LoVo (cell line): Measurements from ENCODE around the gene SKOR1.

Experiments
- DNase-seq: peaks from one replicate; pipeline ENCODE4 v3.0.0-alpha.2; 2016; ENCODE audit warnings: low spot score

Gene SKOR1

DNA sequence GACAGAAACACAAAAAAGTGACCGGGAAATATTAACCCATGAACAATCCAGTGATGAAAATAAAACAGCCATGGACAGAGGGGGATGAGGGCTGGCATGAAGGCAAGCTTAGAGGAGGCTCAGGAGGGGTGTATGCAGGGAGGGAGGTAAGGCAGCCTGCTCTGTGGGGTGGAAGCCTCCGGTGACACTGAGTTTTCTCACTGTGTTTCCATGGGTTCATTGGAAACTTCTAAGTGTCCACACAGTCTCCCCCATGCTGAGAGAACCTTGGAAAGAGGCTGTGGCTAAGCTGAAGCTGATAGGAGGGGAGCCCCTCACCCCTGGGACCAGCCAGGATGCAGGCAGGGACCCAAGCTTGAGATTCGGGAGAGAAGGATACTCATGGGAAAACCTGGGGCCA is 6.8 kb upstream of the SKOR1 start:
- DNase-seq: no peak

DNA sequence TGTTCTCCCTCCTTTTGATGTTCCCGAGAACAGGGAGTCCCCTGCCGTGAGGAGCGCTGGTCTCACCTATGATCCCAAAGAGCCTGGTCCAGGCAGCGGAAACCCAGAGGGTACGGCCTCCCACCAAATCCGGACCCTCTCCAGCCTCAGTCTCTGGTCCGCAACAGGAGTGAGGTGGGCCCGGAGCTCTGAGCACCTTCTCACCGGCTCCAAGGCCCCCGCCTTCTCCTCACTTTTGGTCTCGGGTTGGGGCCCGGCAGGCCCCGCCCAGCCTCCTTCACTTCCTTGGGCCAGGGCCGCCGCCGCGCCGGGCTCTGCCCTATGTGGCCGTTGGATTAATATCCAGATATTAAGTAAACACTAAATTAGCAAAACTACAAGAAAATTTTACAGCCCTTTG is 5.7 kb upstream of the SKOR1 start:
- DNase-seq: no peak

DNA sequence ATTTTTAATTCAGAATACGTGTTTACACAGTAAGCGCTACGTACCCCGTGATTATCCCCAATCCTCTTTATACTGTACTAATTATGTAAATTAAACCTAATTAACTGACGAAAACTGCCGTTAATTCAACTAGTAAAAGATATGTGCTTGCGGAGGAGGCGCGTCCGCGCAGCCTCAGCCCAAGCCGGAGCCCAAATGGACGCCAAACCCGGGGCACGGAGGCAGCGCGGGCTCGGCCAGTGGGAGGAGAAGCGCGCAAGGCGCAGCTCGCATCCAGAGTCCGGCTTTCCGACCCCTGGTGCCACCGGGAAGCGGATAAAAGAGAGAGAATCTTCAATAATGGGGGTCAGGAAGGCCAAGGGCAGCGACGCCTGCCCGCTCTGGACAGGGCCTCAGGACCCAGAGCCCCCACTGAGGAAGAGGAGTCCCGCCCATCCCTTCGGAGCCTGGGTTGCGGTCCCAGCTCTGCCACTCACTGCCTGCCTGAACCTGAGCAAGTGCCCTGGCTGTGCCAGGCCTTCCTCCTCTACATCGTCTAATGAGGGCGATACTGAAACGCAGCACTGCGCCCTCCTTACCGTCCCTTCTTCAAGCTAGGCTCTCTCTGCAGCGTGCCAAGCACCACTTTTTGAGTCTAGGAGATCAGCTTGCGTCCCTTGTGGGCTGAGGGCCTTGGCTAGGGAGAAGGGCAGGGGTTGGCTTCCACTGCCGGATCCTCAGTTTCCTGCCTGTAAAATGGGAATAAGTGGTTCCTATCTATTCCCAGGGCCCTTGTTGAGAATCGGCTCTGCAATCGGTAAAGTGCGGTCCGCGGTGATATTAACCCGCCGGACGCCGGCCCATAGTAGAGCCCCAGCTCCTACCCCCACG is 5.0 kb upstream of the SKOR1 start:
- no peak for DNase-seq

DNA sequence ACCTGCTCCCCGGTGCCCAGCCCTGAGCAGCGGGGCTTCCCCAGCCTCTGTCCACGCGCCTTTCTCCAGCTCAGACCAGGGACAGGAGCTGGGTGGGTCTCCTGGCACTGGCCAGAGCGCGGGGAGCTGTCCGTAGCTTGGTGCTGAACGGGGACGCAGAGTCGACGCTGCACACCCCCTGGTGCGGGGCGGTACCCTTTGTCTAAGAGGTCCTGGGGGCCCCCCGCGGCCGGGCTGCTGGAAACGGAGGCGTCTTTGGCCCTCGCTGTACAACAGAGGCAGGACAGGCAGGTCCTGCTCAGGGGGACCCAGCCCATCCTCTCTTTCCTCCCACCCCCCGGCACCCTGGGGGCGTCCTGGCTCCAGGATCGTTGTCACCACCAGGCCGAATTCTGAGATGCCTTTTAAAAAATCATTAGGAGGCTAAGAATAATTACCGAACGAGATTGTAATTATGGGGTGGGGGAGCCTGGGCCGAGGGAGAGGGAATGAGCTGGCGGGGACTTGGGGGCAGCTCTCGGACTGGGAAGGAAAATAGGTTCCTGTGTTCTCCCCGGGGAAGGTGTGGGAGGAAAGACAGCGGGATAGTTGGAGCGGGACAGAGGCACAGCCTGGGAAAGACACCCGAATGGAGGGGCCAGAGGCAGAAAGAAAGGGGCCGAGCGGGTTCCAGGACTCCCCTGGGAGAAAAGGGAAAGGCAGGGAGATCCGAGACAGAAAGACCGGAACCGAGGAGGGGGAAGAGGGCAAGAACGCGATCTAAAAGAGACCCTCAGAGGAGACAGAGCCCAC is 4.1 kb upstream of the SKOR1 start:
- no peak for DNase-seq

DNA sequence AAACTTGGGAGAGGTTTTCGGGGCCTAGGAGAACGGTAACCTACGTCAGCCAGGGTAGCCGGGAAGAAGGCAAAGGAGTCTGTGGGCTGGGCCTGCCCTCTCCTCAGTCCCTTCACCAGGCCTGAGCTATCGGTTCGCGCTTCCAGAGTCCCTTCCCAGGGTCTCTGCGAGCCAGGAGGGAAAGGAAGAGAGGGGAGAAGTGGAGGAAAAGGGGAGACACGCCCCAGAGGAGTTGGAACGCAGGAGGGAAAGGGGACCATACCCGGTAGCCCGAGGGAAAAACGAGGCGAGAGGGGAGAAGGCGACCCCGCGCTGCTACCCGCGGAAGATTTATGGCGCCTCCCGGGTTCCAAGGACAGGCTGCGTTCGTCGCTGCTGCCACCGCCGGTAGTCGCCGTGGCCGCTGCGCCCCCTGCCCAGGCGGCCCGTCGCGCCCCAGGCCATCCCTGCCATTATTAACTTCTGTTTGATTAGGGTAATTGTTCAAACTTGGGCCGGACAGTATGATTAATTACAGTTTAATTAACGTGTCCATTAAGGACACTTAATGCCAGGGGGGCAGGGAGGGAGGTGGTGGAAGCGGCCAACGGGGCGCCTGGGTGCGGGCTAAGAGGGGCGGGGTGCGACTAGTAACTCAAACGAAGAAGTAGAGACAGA is 3.4 kb upstream of the SKOR1 start:
- no peak for DNase-seq

DNA sequence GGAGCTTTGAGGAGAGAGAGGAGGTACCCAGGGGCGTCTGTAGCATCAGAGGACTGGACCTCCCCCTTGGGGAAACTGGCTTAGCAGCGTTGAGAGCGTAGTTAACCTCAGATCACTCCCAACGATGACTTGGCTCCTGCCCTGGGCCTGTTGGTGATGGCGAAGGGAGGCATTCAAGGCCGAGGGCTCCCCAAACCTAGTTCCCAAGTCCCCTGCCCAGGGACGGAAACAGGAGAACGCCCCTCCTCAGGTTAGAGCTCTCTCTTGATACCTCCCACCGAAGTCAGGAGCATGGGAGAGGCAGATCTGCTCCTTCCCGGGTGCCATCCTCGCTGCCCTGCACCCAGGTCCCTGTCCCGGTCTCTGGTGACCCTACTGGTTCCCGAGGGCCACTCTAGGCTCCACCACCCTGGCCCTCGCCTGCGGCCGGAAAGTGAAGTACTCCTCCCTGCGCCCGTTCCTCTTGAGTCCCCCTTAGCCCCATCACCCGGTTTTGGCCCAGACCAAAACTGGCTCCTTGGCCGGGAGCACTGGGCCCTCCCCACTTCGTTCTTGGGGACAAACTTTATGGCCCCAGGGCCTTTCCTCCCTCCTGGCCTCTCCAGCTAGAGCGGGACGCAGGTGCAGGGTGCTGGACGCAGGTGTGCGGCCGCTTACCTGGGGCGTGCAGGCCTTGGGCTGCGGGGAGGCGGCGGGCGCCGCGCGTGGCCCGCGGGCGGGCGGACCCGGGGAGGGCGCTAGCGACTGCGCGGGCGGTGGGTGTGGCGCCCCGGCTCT is 2.6 kb upstream of the SKOR1 start:
- no peak for DNase-seq

DNA sequence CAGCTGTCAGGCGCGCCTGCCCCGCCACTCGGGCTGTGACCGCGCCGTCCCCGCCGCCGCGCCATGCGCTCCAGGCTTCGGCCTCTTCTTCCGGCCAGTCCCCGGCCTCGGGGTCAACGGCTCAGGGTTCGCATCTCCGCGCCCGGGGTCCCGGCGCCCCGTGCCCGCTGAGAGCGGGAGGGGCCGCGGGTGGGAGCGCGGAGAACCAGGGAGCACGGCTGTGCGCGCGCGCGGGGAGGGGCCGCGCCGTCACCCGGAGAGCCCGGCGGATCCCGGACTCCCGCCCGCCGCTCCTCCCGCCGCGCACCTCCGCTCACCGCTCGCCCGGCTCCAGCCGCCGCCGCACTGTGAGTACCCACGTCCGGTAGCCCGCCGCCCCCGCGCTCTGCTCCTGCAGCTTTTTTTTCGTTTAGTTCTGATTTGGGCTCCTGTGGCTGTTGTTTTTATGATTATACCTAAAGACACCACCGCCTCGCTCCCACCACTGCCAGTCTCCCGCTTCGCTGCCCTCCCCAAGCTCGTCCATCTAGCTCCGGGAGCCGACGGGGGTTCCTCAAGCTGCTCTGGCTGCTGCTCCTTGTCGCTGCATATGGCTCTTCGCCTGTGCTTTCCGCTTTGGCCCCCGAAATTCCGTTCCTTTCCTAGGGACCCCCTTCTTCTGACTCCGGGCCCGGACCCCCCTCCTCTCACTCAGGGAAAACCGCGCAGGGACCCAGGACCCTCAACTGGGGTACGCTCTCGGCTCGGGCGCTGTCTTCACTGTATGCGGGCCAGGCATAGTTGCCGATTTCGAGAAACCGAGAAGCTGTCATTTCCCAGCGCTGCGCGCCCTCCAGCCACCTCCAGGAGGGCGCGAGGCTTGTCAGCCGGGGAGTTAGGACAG is 1.8 kb upstream of the SKOR1 start:
- no peak for DNase-seq

DNA sequence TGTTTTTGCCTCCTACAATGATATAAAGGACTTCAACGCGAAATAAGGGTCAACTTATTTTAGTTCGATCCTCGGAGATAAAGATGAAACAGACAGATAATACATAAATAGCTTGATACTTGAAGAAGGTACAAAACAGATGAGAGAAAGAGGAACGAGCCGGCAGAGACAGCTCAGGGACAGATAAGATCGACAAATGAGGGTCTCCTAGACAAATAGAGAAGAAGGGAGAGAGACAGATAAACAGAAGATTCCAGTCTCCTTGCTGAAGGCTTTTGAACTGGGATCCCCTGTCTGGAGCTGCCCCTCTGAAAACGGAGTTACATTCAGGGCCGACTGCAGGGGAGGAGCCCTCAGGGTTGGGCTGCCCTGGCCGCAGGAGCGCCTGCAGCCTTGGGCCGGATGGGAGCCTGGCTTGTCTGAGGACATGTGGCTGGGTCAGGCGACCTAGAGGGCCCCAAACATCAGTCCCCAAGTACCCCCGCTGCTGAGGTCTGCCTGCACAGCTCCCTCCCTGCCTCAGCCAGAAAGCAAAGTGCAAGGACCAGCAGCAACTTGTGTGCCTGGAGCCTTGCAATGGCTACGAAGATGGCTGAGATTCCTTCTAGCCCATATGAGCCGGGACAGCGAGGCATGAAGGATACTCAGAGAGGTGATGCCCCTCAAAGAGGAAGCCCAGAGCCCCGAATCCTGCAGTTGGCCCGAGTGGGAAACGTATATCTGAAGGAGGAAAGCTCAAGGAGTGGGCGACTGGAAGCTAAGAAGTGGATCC is 926 bp upstream of the SKOR1 start:
- no peak for DNase-seq

DNA sequence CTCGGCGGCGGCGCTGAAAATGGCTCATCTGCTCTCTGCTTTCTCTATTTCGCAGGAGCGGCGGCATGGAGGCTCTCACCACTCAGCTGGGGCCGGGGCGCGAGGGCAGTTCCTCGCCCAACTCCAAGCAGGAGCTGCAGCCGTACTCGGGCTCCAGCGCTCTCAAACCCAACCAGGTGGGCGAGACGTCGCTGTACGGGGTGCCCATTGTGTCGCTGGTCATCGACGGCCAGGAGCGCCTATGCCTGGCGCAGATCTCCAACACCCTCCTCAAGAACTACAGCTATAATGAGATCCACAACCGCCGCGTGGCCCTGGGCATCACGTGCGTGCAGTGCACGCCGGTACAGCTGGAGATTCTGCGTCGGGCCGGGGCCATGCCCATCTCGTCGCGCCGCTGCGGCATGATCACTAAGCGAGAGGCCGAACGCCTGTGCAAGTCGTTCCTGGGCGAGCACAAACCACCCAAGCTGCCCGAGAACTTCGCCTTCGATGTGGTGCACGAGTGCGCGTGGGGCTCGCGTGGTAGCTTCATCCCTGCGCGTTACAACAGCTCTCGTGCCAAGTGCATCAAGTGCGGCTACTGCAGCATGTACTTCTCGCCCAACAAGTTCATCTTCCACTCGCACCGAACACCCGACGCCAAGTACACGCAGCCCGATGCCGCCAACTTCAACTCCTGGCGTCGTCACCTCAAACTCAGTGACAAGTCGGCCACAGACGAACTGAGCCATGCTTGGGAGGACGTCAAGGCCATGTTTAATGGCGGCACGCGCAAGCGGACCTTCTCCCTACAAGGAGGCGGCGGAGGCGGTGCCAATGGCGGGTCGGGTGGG is 790 bp downstream of the SKOR1 start:
- no peak for DNase-seq

DNA sequence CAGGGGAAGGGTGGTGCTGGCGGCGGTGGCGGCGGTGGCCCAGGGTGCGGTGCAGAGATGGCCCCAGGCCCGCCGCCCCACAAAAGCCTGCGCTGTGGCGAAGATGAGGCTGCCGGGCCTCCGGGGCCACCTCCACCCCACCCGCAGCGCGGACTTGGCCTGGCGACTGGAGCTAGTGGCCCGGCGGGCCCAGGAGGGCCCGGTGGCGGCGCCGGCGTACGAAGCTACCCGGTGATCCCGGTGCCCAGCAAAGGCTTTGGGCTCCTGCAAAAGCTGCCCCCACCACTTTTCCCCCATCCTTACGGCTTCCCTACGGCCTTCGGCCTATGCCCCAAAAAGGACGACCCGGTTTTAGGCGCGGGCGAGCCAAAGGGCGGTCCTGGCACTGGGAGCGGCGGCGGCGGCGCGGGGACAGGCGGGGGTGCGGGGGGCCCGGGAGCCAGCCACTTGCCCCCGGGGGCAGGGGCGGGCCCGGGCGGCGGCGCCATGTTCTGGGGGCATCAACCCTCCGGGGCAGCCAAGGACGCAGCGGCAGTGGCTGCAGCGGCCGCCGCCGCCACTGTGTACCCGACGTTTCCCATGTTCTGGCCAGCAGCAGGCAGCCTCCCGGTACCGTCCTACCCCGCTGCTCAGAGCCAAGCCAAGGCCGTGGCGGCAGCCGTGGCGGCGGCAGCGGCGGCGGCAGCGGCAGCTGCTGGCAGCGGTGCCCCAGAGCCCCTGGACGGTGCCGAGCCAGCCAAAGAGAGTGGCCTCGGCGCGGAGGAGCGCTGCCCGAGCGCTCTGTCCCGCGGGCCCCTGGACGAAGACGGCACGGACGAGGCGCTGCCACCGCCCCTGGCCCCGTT is 1.6 kb downstream of the SKOR1 start:
- no peak for DNase-seq

DNA sequence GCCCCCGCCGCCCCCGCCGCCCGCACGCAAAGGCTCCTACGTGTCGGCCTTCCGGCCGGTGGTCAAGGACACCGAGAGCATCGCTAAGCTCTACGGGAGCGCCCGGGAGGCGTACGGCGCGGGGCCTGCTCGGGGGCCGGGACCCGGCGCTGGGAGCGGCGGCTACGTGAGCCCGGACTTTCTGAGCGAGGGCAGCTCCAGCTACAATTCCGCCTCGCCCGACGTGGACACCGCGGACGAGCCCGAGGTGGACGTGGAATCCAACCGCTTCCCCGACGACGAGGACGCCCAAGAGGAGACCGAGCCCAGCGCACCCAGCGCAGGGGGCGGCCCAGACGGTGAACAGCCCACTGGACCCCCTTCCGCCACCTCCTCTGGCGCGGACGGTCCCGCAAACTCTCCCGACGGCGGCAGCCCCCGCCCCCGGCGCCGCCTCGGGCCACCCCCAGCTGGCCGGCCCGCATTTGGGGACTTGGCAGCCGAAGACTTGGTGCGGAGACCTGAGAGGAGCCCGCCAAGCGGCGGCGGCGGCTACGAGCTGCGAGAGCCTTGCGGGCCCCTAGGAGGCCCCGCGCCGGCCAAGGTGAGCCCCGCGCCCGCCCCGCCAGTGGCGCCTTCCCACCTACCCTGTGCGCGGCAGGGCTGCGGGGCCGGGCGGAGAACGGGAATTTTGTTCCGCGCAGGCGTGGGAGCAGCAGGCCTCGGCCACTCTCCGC is 2.4 kb downstream of the SKOR1 start:
- no peak for DNase-seq

DNA sequence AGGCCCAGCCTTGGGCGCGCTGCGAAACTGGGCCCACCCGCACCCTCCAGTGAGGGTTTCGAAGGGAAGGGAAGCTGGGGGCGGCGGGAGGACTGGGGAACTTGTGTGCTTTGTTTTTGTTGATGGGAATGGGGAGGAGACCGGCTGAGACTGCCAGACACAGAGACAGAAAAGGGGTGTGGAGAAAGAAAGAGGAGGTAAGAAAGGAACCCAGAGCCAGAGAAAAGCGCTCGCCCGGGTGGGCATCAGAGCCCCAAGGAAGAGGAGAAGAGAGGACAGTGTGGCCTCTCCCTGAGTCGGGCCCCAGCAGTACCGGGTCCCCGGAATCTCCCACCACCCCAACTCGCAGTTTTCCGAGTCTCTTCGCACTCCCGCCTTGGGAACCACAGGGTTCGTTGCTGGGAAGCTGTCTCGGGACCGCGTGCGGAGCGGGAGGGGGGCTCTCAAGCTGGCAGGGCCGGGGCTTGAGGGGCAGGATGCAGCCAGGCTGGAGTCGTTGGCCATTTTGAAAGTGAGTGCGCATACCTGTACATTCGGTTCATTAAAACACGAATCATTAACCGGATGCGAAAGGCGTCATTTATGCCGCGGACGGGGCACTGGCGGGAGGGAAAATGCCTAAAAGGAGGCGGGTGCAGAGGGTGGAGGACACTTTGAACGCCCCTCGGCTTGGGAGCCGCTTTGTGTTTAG is 3.1 kb downstream of the SKOR1 start:
- no peak for DNase-seq

DNA sequence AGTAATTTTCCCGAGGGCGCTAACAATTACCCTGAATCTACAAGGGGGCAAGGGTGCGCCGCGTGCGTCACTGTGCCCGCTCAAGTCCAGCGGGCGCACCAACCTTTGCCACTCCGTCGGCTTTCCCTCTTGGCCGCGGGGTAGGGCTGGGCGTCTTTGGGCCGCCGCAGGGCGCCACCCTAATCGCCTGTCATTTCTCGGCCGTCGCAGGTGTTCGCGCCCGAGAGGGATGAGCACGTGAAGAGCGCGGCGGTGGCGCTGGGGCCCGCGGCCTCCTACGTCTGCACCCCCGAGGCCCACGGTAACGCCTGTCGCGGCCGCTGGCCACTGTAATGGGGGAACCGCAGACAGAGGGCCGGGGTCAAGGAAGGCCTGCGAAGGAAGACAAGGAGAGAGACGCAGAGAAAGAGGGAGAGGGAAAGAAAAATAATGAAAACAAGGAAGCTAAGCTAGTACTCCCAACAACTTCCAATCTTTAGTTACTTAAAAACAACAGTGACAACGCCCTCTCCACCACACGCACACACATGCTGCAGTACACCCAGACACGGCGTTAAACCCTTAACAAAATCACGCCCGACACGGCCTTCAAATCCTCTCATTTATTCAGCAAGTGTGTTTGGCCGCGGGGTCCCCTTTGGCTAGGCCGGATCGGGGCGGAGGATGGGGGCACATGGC is 3.8 kb downstream of the SKOR1 start:
- DNase-seq: no peak

DNA sequence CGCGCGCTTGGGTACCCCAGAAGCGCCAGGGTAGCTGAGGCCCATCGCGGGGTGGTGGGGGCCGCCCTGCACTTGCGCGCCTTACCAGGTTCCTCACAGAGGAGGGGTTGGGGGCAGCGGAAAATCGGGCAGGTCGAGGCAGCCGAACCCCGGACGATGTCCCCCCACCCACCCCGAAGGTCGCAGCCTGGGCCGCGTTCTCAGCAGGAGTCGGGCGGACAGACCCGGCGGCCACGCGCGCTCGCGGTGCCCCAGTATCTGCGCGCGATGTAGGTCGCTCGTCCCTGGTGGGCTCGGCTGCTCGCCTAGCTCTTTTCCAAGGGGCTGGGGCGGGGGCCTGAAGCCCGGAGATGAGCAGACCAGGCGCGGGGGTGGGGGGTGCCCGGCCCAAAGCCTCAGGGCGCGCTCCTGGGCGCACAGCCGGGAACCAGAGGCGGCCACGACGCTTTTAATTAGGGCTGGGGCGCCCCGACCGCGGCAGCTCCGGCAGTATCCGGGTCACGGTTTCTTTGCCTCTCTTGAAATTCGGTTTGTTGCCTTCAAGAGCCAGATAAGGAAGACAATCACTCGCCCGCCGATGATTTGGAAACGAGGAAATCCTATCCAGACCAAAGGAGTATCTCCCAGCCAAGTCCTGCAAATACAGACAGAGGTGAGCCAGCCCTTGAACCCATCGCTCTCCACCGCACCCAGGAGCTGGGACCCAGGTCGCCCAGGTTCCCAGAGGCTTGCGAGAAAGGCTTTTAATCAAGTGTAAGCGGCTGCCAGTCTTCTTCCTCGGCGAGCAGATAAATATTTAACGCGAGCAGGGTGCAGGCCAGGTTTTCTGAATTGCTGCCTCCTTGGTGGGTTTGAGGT is 4.6 kb downstream of the SKOR1 start:
- DNase-seq: no peak

DNA sequence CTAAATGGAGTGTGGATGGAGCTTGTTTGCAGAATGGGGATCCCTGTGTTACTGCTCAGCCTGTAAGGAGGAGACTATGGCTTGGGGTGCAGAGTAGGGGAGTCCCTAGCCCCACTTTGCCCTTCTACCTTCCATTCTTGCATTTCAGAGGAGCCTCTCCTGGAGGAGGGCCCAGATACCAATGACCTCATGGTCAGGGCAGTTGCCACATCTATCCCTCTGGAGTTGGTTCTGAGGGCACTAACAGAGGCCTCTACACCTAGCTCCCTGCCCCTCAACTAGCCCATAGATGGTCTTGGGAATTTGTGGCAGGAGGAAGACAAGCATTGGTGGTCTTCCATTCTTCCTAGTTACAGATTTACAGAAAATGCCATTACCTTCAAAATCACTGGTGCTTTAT is 6.1 kb downstream of the SKOR1 start:
- no peak for DNase-seq
